ENCODE data around the gene DVL2. TPM values are rescaled to one million over a fixed set of nuclear protein-coding genes. Genes with fewer than 3 reads are reported as not detected.

Gene DVL2
- total RNA-seq, 1 donor from 2014 or later, result 99.7 TPM

DNA sequence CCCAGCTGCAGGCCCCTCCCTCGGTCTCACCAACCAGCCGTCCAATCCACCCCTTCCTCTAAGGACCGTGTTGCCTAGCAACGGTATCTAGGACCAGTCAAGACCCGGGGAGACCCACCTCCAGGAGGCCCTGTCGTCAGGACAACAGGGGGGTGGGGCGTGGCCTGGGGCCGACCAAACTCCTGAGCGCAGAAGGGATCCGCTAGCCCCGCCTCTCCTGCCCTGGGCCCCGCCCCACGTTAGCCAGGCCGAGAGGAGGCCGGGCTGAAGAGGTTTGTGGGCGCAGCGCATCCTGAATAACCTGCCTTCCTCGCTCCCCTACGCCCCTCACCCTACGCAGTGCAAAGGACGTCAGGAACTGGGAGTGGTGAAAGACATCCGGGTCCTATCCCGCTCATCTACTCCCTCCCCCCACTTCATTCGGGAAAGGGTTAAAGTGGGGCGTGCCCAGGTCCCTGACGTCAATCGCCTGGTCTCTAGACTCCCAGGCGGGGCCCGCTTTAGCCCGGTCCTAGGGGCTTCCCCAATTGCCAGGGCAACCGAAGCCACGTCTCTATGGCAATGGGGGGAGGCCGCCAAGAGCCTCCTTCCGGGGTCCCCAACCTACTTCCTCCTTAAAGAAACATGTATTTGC is 29.4 kb downstream of the DVL2 start:
- DNase-seq (ENCODE audit: extremely low spot score, unreplicated experiment), result peak; percentile 90
- Mint-ChIP-seq H3K4me3 (ENCODE audit: unreplicated experiment) (peak overlapping the region; percentile 70), H3K27ac (ENCODE audit: unreplicated experiment) (peak overlapping the region; percentile 89), H3K9me3 (ENCODE audit: unreplicated experiment) (no peaks in the 10 kb centered on the region), H3K36me3 (ENCODE audit: unreplicated experiment) (peaks cover 13% of the 10 kb centered on the region), H3K4me1 (ENCODE audit: unreplicated experiment) (peaks cover 16% of the 10 kb centered on the region), H3K27me3 (ENCODE audit: unreplicated experiment) (no peaks in the 10 kb centered on the region)
- TF ChIP-seq, protein P1, sequence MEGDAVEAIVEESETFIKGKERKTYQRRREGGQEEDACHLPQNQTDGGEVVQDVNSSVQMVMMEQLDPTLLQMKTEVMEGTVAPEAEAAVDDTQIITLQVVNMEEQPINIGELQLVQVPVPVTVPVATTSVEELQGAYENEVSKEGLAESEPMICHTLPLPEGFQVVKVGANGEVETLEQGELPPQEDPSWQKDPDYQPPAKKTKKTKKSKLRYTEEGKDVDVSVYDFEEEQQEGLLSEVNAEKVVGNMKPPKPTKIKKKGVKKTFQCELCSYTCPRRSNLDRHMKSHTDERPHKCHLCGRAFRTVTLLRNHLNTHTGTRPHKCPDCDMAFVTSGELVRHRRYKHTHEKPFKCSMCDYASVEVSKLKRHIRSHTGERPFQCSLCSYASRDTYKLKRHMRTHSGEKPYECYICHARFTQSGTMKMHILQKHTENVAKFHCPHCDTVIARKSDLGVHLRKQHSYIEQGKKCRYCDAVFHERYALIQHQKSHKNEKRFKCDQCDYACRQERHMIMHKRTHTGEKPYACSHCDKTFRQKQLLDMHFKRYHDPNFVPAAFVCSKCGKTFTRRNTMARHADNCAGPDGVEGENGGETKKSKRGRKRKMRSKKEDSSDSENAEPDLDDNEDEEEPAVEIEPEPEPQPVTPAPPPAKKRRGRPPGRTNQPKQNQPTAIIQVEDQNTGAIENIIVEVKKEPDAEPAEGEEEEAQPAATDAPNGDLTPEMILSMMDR (IDR thresholded peaks at IDR 0.05), result no peak

DNA sequence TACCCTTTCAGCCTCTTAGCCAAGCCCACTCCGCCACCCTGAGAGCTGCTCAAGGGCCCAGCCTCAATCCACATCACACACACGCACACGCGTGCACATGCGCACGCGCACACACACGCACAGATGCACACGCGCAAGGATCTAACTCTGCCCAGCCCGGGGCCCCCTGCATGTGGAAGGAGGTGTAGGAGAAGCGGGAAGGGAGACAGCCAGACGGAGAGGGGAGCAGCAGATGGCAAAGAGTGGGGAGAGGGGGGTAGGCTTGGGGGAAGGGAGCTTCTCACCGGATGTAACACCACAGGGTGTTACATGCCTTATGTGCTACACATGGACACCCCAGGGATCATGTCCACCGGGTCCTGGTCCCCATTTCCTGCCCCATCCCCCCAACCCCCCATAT is 30.0 kb downstream of the DVL2 start:
- Mint-ChIP-seq H3K36me3 (ENCODE audit: unreplicated experiment) (peaks cover 13% of the 10 kb centered on the region), H3K4me3 (ENCODE audit: unreplicated experiment) (peak overlapping the region; percentile 70), H3K27me3 (ENCODE audit: unreplicated experiment) (no peaks in the 10 kb centered on the region), H3K9me3 (ENCODE audit: unreplicated experiment) (no peaks in the 10 kb centered on the region), H3K27ac (ENCODE audit: unreplicated experiment) (peak overlapping the region; percentile 89), H3K4me1 (ENCODE audit: unreplicated experiment) (peaks cover 16% of the 10 kb centered on the region)
- TF ChIP-seq, protein P1 (IDR thresholded peaks at IDR 0.05), result no peak
- no peak for DNase-seq (ENCODE audit: extremely low spot score, unreplicated experiment)

DNA sequence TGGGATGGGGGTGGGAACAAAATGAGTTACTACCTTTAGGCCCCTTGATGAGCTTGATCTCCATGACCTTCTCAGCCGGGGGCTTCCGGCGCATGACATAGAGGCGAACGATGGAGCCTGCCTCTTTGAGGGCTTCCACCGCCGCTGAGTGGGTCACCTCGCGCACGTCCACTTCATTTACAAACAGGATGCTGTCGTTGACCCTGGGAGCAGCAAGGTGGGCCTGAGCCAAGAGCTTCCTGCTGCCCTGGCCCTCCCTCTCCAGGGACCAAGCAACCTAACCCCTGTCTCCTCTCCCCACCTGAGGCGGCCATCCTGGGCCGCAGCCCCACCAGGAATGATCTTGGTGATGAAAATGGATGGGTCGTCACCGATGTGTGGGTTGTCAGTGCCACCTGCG is 30.9 kb downstream of the DVL2 start:
- peaks cover 13% of the 10 kb centered on the region for H3K36me3 Mint-ChIP-seq (ENCODE audit: unreplicated experiment)
- no peaks in the 10 kb centered on the region for H3K27me3 Mint-ChIP-seq (ENCODE audit: unreplicated experiment)
- peaks cover 16% of the 10 kb centered on the region for H3K4me1 Mint-ChIP-seq (ENCODE audit: unreplicated experiment)
- no peaks in the 10 kb centered on the region for H3K9me3 Mint-ChIP-seq (ENCODE audit: unreplicated experiment)
- TF ChIP-seq, protein P1 (IDR thresholded peaks at IDR 0.05), result no peak
- no peak overlapping the region for H3K4me3 Mint-ChIP-seq (ENCODE audit: unreplicated experiment)
- DNase-seq (ENCODE audit: extremely low spot score, unreplicated experiment), result no peak
- no peak overlapping the region for H3K27ac Mint-ChIP-seq (ENCODE audit: unreplicated experiment)

DNA sequence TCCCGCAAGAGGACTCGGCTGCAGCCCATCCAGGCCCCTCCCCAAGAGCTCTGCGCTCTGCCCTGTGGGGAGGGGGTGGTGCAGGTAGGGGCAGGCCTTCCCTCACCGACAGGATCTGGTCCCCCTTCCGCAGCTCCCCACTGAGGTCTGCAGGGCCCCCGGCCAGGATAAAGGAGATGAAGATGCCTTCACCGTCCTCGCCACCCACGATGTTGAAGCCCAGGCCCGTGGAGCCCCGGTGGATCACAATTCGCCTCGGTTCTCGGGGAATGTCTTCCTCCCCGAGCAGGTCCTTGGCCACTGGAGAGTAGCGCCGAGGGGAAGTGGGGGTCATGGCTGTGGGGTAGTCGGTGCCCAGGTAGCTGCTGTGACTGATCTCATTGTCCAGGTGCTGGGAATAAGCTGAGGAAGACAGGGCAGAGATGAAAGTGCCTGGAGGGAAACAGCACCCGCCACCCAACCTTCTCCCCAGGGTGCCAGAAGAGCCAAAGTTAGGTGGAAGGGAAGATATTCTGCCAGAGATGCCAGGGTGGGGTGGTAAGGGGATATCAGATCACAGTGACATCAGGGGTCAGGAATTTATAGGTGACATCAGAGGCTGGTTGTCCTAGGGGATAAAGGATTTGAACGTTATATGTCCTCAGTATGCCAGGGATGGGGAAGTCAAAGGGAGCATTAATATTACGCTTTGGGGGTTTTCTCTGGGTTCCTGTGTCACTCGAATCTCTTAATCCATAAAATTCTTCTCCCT is 37.5 kb downstream of the DVL2 start:
- H3K4me1 Mint-ChIP-seq (ENCODE audit: unreplicated experiment), result no peaks in the 10 kb centered on the region
- no peak overlapping the region for H3K27ac Mint-ChIP-seq (ENCODE audit: unreplicated experiment)
- peaks cover 21% of the 10 kb centered on the region for H3K36me3 Mint-ChIP-seq (ENCODE audit: unreplicated experiment)
- TF ChIP-seq, protein P1 (IDR thresholded peaks at IDR 0.05), result no peak
- H3K27me3 Mint-ChIP-seq (ENCODE audit: unreplicated experiment), result no peaks in the 10 kb centered on the region
- no peak for DNase-seq (ENCODE audit: extremely low spot score, unreplicated experiment)
- no peaks in the 10 kb centered on the region for H3K9me3 Mint-ChIP-seq (ENCODE audit: unreplicated experiment)
- no peak overlapping the region for H3K4me3 Mint-ChIP-seq (ENCODE audit: unreplicated experiment)

DNA sequence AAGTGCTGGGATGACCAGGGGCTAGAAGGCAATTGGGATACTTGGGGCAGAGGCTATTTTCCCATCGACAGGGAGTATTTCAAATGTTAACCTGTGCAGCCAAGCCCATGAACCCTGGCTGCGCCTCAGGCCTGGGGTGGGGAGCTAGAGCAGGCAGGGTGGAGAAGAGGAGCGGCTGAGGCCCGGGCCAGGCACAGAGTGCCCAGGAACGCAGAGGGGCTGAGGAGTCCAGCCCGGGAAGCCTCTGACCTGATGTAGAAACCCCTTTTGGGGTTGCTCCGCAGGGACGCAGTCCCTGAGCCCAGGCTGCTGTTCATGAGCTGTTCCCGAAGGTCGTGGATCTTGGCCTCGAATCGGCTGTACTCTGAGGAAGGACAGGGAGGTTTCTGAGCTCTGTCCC is 38.3 kb downstream of the DVL2 start:
- H3K36me3 Mint-ChIP-seq (ENCODE audit: unreplicated experiment), result peaks cover 19% of the 10 kb centered on the region
- H3K27me3 Mint-ChIP-seq (ENCODE audit: unreplicated experiment), result no peaks in the 10 kb centered on the region
- no peaks in the 10 kb centered on the region for H3K9me3 Mint-ChIP-seq (ENCODE audit: unreplicated experiment)
- H3K27ac Mint-ChIP-seq (ENCODE audit: unreplicated experiment), result no peak overlapping the region
- H3K4me1 Mint-ChIP-seq (ENCODE audit: unreplicated experiment), result no peaks in the 10 kb centered on the region
- no peak for DNase-seq (ENCODE audit: extremely low spot score, unreplicated experiment)
- TF ChIP-seq, protein P1 (IDR thresholded peaks at IDR 0.05), result no peak
- H3K4me3 Mint-ChIP-seq (ENCODE audit: unreplicated experiment), result no peak overlapping the region

All from osteocyte (in vitro differentiated cells).